HepG2 (cell line): ENCODE measurements around the gene HMGN4. TPM values are rescaled to one million over a fixed set of nuclear protein-coding genes. Genes with fewer than 3 reads are reported as not detected.

Source experiments
- ATF7-NPFF ChIP-seq: sonication (generic); formaldehyde crosslinking; IDR thresholded peaks from 2 replicates; pipeline ENCODE4 v1.8.1; 2023; ENCODE audit warnings: mild to moderate bottlenecking, low read depth, missing genetic modification reagents, moderate library complexity
- CHCHD3 ChIP-seq: sonication (generic); formaldehyde crosslinking; IDR thresholded peaks from 2 replicates; pipeline ENCODE4 v1.8.0; 2022; ENCODE audit warnings: mild to moderate bottlenecking, missing genetic modification reagents, moderate library complexity
- FOXA3 ChIP-seq: IDR thresholded peaks from 2 replicates; pipeline ENCODE4 v1.6.1; 2016; ENCODE audit warnings: missing genetic modification reagents, missing compliant biosample characterization
- HNF4G ChIP-seq, 2 experiments: sonication (generic) in 1 of 2; formaldehyde crosslinking in 1 of 2; IDR thresholded peaks; 2 replicates each; pipeline versions ENCODE4 v1.4.0 to v1.6.1; 2011 to 2020; ENCODE audit warnings: borderline replicate concordance in 2 of 2, low read depth in 2 of 2, mild to moderate bottlenecking in 2 of 2, low read length in 1 of 2, missing genetic modification reagents in 1 of 2, moderate library complexity in 1 of 2
- HOXA9 ChIP-seq: sonication (generic); formaldehyde crosslinking; IDR thresholded peaks from 2 replicates; pipeline ENCODE4 v1.8.1; 2022; ENCODE audit warnings: missing genetic modification reagents, mild to moderate bottlenecking, moderate library complexity, borderline replicate concordance
- IRX3 ChIP-seq: sonication (generic); formaldehyde crosslinking; IDR thresholded peaks from 2 replicates; pipeline ENCODE4 v1.8.1; 2023; ENCODE audit warnings: mild to moderate bottlenecking, low read depth, missing genetic modification reagents, borderline replicate concordance
- MLLT10 ChIP-seq: sonication (generic); formaldehyde crosslinking; IDR thresholded peaks from 2 replicates; pipeline ENCODE4 v1.4.0; 2020; ENCODE audit warnings: missing genetic modification reagents
- RARG ChIP-seq: sonication (generic); formaldehyde crosslinking; IDR thresholded peaks from 2 replicates; pipeline ENCODE4 v1.4.0; 2020; ENCODE audit warnings: low read depth, mild to moderate bottlenecking, missing genetic modification reagents
- SP2 ChIP-seq: sonication (generic); formaldehyde crosslinking; IDR thresholded peaks from 2 replicates; pipeline ENCODE4 v1.5.1; 2020; ENCODE audit warnings: mild to moderate bottlenecking, missing genetic modification reagents
- TARDBP ChIP-seq: sonication (generic); formaldehyde crosslinking; IDR thresholded peaks from 2 replicates; pipeline ENCODE4 v1.8.0; 2022; ENCODE audit warnings: mild to moderate bottlenecking, missing genetic modification reagents
- YEATS2 ChIP-seq: sonication (generic); formaldehyde crosslinking; IDR thresholded peaks from 2 replicates; pipeline ENCODE4 v1.4.0; 2020; ENCODE audit warnings: missing genetic modification reagents, borderline replicate concordance
- ZC3H4 ChIP-seq: sonication (generic); formaldehyde crosslinking; IDR thresholded peaks from 2 replicates; pipeline ENCODE4 v1.4.0; 2020; ENCODE audit warnings: missing genetic modification reagents, borderline replicate concordance
- ZFP1 ChIP-seq: IDR thresholded peaks from 2 replicates; pipeline ENCODE4 v1.6.1; 2016
- ZMYM4 ChIP-seq: sonication (generic); formaldehyde crosslinking; IDR thresholded peaks from 2 replicates; pipeline ENCODE4 v1.8.1; 2023; ENCODE audit warnings: mild to moderate bottlenecking, missing genetic modification reagents
- ZNF20 ChIP-seq: sonication (generic); formaldehyde crosslinking; IDR thresholded peaks from 2 replicates; pipeline ENCODE4 v1.4.0; 2020; ENCODE audit warnings: mild to moderate bottlenecking, moderate library complexity, missing genetic modification reagents
- ZNF607 ChIP-seq: sonication (generic); formaldehyde crosslinking; IDR thresholded peaks from 2 replicates; pipeline ENCODE4 v1.5.1; 2020; ENCODE audit warnings: missing genetic modification reagents, mild to moderate bottlenecking, borderline replicate concordance
- ZNF629 ChIP-seq: sonication (generic); formaldehyde crosslinking; conservative IDR thresholded peaks from 2 replicates; pipeline ENCODE4 v1.5.0; 2020; ENCODE audit warnings: missing genetic modification reagents
- ZNF670 ChIP-seq: sonication (generic); formaldehyde crosslinking; IDR thresholded peaks from 2 replicates; pipeline ENCODE4 v1.8.0; 2022; ENCODE audit warnings: mild to moderate bottlenecking, missing genetic modification reagents, borderline replicate concordance
- ZNF724P ChIP-seq: sonication (generic); formaldehyde crosslinking; IDR thresholded peaks from 2 replicates; pipeline ENCODE4 v1.8.0; 2022; ENCODE audit warnings: missing genetic modification reagents, borderline replicate concordance
- ZSCAN30 ChIP-seq: sonication (generic); formaldehyde crosslinking; IDR thresholded peaks from 2 replicates; pipeline ENCODE4 v1.5.0; 2020; ENCODE audit warnings: mild to moderate bottlenecking, missing genetic modification reagents
- ZSCAN31 ChIP-seq: sonication (generic); formaldehyde crosslinking; IDR thresholded peaks from 2 replicates; pipeline ENCODE4 v1.5.0; 2020; ENCODE audit warnings: low read depth, mild to moderate bottlenecking, missing genetic modification reagents
- polyA plus RNA-seq, 8 experiments: library from polyadenylated mRNA; depleted of rRNA in 3 of 8; stranded (reverse) in 7 of 8; unstranded in 1 of 8; fragments of >200 nt; fragmentation: Illumina TruSeq in 4 of 8; extraction: Trizol in 4 of 8; gene quantifications; 2 replicates each; pipeline versions ENCODE4 v1.2.1 to v1.2.3, GENCODE V29; 2011 to 2016; ENCODE audit warnings: low read depth in 4 of 8, missing spikeins in 1 of 8, mixed read lengths in 1 of 8; ENCODE audit not compliant: insufficient read depth in 1 of 8
- total RNA-seq, 5 experiments: library from RNA; depleted of rRNA; stranded (reverse); fragments of >200 nt; fragmentation: Illumina TruSeq; extraction: Trizol; gene quantifications; 2 replicates each; pipeline ENCODE4 v1.2.3, GENCODE V29; 2016; ENCODE audit warnings: low read depth in 1 of 5
- TF ChIP-seq, protein P1 (sequence below): IDR thresholded peaks from 2 replicates; pipeline ENCODE4 v1.6.1; 2016; ENCODE audit warnings: missing compliant biosample characterization, missing genetic modification reagents, borderline replicate concordance
- TF ChIP-seq, protein P2 (sequence below): sonication (generic); formaldehyde crosslinking; IDR thresholded peaks from 2 replicates; pipeline ENCODE4 v1.4.0; 2020; ENCODE audit warnings: missing genetic modification reagents
- TF ChIP-seq, protein P3 (sequence below): sonication (generic); formaldehyde crosslinking; IDR thresholded peaks from 2 replicates; pipeline ENCODE4 v1.4.0; 2020; ENCODE audit warnings: missing genetic modification reagents, mild to moderate bottlenecking, borderline replicate concordance
- TF ChIP-seq, protein P4 (sequence below): sonication (generic); formaldehyde crosslinking; IDR thresholded peaks from 2 replicates; pipeline ENCODE4 v1.4.0; 2020; ENCODE audit warnings: missing genetic modification reagents, low read depth, mild to moderate bottlenecking, borderline replicate concordance

The HMGN4 gene
- total and polyA plus RNA-seq, 2 of the 13 experiments (the other 11 are each of a cell fraction or from before 2014, with no cell fraction given), result 39.9 to 52.1 TPM

DNA sequence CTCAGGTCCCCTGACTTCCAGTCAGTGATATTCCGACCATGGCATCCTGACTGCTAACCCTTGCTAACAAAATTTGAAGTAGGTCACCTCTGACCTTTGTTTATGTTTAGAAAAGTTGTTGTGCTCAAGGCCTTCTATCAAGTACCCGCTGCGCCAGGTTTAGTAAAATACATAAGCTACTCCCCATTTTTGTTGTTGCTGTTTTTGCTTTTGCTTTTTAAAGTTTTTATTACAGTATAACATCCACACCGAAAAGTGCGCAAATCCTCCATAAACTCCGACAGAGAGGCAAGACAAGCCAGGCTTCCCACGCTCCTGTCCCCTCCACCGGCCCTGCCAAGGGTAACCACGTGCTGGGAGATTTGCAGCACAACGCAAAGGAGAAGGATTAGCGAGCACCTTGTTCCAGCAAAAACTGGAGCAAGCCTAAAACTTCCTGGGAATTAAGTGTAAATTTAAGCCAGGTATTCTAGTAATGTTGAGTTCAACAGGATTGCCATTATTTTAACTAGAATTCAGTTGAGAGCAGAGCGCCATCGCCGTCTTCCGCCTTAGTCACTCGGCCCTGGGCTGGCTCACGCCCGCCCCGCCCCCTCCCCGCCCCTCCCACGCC lies 17.8 kb upstream of the HMGN4 start (continued):
- no peak for TF ChIP-seq ZNF20 (CRISPR knock-in tag)
- peak; percentile 83 for TF ChIP-seq ATF7-NPFF (CRISPR knock-in tag)
- TF ChIP-seq SP2 (CRISPR knock-in tag), result no peak
- TF ChIP-seq ZMYM4 (CRISPR knock-in tag), result no peak; the same call in 1 of the 2 replicates
- TF ChIP-seq, protein P1, sequence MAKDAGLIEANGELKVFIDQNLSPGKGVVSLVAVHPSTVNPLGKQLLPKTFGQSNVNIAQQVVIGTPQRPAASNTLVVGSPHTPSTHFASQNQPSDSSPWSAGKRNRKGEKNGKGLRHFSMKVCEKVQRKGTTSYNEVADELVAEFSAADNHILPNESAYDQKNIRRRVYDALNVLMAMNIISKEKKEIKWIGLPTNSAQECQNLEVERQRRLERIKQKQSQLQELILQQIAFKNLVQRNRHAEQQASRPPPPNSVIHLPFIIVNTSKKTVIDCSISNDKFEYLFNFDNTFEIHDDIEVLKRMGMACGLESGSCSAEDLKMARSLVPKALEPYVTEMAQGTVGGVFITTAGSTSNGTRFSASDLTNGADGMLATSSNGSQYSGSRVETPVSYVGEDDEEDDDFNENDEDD (CRISPR knock-in tag), result peak; percentile 91; the same call in 1 of the 2 replicates
- no peak for TF ChIP-seq CHCHD3 (CRISPR knock-in tag)
- TF ChIP-seq ZNF724P (CRISPR knock-in tag), result peak; percentile 97; the same call in 1 of the 2 replicates
- TF ChIP-seq ZFP1 (CRISPR knock-in tag), result peak; percentile 61; the same call in 1 of the 2 replicates
- peak; percentile 79; the same call in 1 of the 2 replicates for TF ChIP-seq TARDBP
- TF ChIP-seq, protein P2, sequence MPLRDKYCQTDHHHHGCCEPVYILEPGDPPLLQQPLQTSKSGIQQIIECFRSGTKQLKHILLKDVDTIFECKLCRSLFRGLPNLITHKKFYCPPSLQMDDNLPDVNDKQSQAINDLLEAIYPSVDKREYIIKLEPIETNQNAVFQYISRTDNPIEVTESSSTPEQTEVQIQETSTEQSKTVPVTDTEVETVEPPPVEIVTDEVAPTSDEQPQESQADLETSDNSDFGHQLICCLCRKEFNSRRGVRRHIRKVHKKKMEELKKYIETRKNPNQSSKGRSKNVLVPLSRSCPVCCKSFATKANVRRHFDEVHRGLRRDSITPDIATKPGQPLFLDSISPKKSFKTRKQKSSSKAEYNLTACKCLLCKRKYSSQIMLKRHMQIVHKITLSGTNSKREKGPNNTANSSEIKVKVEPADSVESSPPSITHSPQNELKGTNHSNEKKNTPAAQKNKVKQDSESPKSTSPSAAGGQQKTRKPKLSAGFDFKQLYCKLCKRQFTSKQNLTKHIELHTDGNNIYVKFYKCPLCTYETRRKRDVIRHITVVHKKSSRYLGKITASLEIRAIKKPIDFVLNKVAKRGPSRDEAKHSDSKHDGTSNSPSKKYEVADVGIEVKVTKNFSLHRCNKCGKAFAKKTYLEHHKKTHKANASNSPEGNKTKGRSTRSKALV, result no peak
- peak; percentile 71; the same call in 1 of the 2 replicates for TF ChIP-seq IRX3
- TF ChIP-seq ZSCAN31 (CRISPR knock-in tag), result peak; percentile 61; the same call in 1 of the 2 replicates
- 0 out of 2 replicates have a peak, but pooled peaks have one; percentile 28 for TF ChIP-seq FOXA3 (CRISPR knock-in tag)
- TF ChIP-seq ZC3H4, result peak; percentile 80; the same call in 1 of the 2 replicates
- 0 out of 2 replicates have a peak, but pooled peaks have one; percentile 42 for TF ChIP-seq HOXA9 (CRISPR knock-in tag)
- TF ChIP-seq MLLT10 (CRISPR knock-in tag), result no peak
- no peak for TF ChIP-seq ZNF629
- TF ChIP-seq, protein P3, sequence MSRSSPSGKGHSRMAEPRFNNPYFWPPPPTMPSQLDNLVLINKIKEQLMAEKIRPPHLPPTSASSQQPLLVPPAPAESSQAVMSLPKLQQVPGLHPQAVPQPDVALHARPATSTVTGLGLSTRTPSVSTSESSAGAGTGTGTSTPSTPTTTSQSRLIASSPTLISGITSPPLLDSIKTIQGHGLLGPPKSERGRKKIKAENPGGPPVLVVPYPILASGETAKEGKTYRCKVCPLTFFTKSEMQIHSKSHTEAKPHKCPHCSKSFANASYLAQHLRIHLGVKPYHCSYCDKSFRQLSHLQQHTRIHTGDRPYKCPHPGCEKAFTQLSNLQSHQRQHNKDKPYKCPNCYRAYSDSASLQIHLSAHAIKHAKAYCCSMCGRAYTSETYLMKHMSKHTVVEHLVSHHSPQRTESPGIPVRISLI (CRISPR knock-in tag), result no peak
- peak; percentile 64; the same call in 1 of the 2 replicates for TF ChIP-seq YEATS2 (CRISPR knock-in tag)
- no peak for TF ChIP-seq ZNF670 (CRISPR knock-in tag)
- no peak for TF ChIP-seq HNF4G (IDR thresholded peaks at IDR 0.05; ENCODE audit: borderline replicate concordance, low read depth, low read length)
- no peak for TF ChIP-seq HNF4G (CRISPR knock-in tag; IDR thresholded peaks at IDR 0.05; ENCODE audit: borderline replicate concordance, low read depth)
- TF ChIP-seq RARG (CRISPR knock-in tag), result no peak
- peak; percentile 78; the same call in 1 of the 2 replicates for TF ChIP-seq ZNF607 (CRISPR knock-in tag)
- no peak for TF ChIP-seq ZSCAN30 (CRISPR knock-in tag)
- TF ChIP-seq, protein P4, sequence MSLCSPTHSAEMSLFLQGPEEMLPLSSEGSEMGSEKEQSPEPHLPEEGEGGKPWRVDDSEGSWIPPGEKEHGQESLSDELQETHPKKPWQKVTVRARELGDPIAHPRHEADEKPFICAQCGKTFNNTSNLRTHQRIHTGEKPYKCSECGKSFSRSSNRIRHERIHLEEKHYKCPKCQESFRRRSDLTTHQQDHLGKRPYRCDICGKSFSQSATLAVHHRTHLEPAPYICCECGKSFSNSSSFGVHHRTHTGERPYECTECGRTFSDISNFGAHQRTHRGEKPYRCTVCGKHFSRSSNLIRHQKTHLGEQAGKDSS (CRISPR knock-in tag), result no peak
